Measurements from ENCODE around the gene MRPL33. TPM values are rescaled to one million over a fixed set of nuclear protein-coding genes. Genes with fewer than 3 reads are reported as not detected.

Gene MRPL33
- 99.6 and 108 TPM in 2 replicates for total RNA-seq

GRCh38 chr2:27771548-27772335 lies at the start of gene MRPL33:
MRPL33 (plus strand) TSS chr2:27771719; CDS start chr2:27771778, 59 bp downstream.

Other genes with a start within 250 kb of the MRPL33 start
- gene ZNF512, start 188.7 kb upstream of the MRPL33 start, total RNA-seq = 11.6 and 30.7 TPM in 2 replicates
- 0.84 and 1.0 TPM in 2 replicates for gene CCDC121, start 142.7 kb upstream of the MRPL33 start, total RNA-seq
- 56.7 and 56.8 TPM in 2 replicates for gene GPN1, start 142.7 kb upstream of the MRPL33 start, total RNA-seq
- 18.2 and 18.7 TPM in 2 replicates for gene SUPT7L, start 108.1 kb upstream of the MRPL33 start, total RNA-seq
- 15.6 and 25.1 TPM in 2 replicates for gene SLC4A1AP, start 107.8 kb upstream of the MRPL33 start, total RNA-seq
- 0.80 and 3.1 TPM in 2 replicates for gene RBKS, start 118.7 kb downstream of the MRPL33 start, total RNA-seq
- 21.6 and 21.8 TPM in 2 replicates for gene BABAM2, start 119.0 kb downstream of the MRPL33 start, total RNA-seq